GM18517 (cell line): Measurements from ENCODE around the gene KCNMB4.

Experiments used
- ATAC-seq: cut with Tn5 transposase; IDR thresholded peaks from one replicate; pipeline ENCODE4 v1.9.1; 2021; ENCODE audit warnings: mild to moderate bottlenecking, moderate library complexity; ENCODE audit not compliant: unreplicated experiment

The KCNMB4 gene

GRCh38 chr12:70365648-70366518 lies at the start of gene KCNMB4:
Gene KCNMB4 (plus strand): TSS chr12:70366290. CDS start chr12:70366735, 445 bp downstream.
- peak; percentile 62 for ATAC-seq

GRCh38 chr12:70317781-70318180 lies 48.3 kb upstream of the KCNMB4 start:
- ATAC-seq, result peak; percentile 99

- no peak for ATAC-seq
Measured at GRCh38 chr12:70319605-70320004, 46.5 kb upstream of the KCNMB4 start.

- no peak for ATAC-seq
Measured at GRCh38 chr12:70321191-70321590, 44.9 kb upstream of the KCNMB4 start.

- ATAC-seq, result no peak
Measured at GRCh38 chr12:70327541-70327940, 38.5 kb upstream of the KCNMB4 start.

- no peak for ATAC-seq
Measured at GRCh38 chr12:70329728-70330127, 36.4 kb upstream of the KCNMB4 start.

- ATAC-seq, result no peak
Measured at GRCh38 chr12:70330158-70330557, 35.9 kb upstream of the KCNMB4 start.

- no peak for ATAC-seq
Measured at GRCh38 chr12:70332236-70332635, 33.9 kb upstream of the KCNMB4 start.

GRCh38 chr12:70334742-70335141 lies 31.3 kb upstream of the KCNMB4 start:
- ATAC-seq, result no peak

GRCh38 chr12:70338531-70338930 lies 27.6 kb upstream of the KCNMB4 start:
- ATAC-seq, result no peak

- no peak for ATAC-seq
Measured at GRCh38 chr12:70351076-70351475, 15.0 kb upstream of the KCNMB4 start.

- no peak for ATAC-seq
Measured at GRCh38 chr12:70353780-70354660, 12.1 kb upstream of the KCNMB4 start.

- ATAC-seq, result no peak
Measured at GRCh38 chr12:70354787-70355186, 11.3 kb upstream of the KCNMB4 start.

GRCh38 chr12:70355972-70356371 lies 10.1 kb upstream of the KCNMB4 start:
- no peak for ATAC-seq

- ATAC-seq, result no peak
Measured at GRCh38 chr12:70359458-70360197, 6.5 kb upstream of the KCNMB4 start.

- ATAC-seq, result no peak
Measured at GRCh38 chr12:70360218-70360617, 5.9 kb upstream of the KCNMB4 start.

- ATAC-seq, result no peak
Measured at GRCh38 chr12:70364695-70365397, 1.2 kb upstream of the KCNMB4 start.

GRCh38 chr12:70365398-70365647 lies 767 bp upstream of the KCNMB4 start:
- ATAC-seq, result no peak

- peak; percentile 39 for ATAC-seq
Measured at GRCh38 chr12:70366581-70367257, 629 bp downstream of the KCNMB4 start.
